K562 (cell line): ENCODE data around the gene TMEM207. TPM values are rescaled to one million over a fixed set of nuclear protein-coding genes. Genes with fewer than 3 reads are reported as not detected.

ENCODE experiments used
- ATAC-seq: fragments of 200-7000 bp; cut with Tn5 transposase; 3 replicates; pipeline ENCODE4 v1.9.1; 2020; ENCODE audit warnings: moderate library complexity
- BruUV-seq: library from RNA; stranded (reverse); fragments of 400-500 nt; replicated peaks from 2 replicates; lab custom pipeline; 2021; lab: Mats Ljungman, UMichigan
- CTCF ChIA-PET: fragments of 300-600 bp; formaldehyde crosslinking; extraction: SDS; loops from one replicate; lab custom pipeline; 2021; ENCODE audit warnings: low intra/inter-chr PET ratio; lab: Yijun Ruan, JAX
- POLR2A ChIA-PET: fragments of 300-600, 350-650 bp; sonication (Branson Sonifier 250); formaldehyde crosslinking; extraction: SDS; loops from one replicate; lab custom pipeline; 2021; ENCODE audit warnings: antibody characterized with exemption, inconsistent platforms; lab: Yijun Ruan, JAX
- DNase-seq, 4 experiments: peaks; one replicate each; pipeline versions ENCODE4 v3.0.0 to v3.0.0-alpha.2; 2011 to 2018; ENCODE audit warnings: low spot score in 3 of 4, mixed read lengths in 3 of 4; ENCODE audit errors: extremely low read depth in 1 of 4
- FAIRE-seq: peaks from 2 replicates; lab custom pipeline; 2011; peaks lifted over from hg19 to GRCh38; lab: Jason Lieb, UNC
- H2AFZ ChIP-seq: 2 replicates; pipeline ENCODE4 v1.6.0; 2011; ENCODE audit warnings: low read depth, low read length, control low read depth, inconsistent platforms
- H3K27ac ChIP-seq: fragments of 200-600 bp; 3 replicates; pipeline ENCODE4 v1.8.0; 2011; ENCODE audit warnings: low read depth, mild to moderate bottlenecking, control low read depth, inconsistent platforms, low read length, moderate library complexity, mixed read lengths; ENCODE audit errors: extremely low read depth
- H3K27me3 ChIP-seq, 2 experiments: fragments of 300-600 bp in 1 of 2; 2 replicates in 1 of 2; 3 replicates in 1 of 2; pipeline versions ENCODE4 v1.6.0 to v1.8.0; 2011; ENCODE audit warnings: inconsistent platforms in 2 of 2, low read length in 2 of 2, mild to moderate bottlenecking in 1 of 2, mixed read lengths in 1 of 2, moderate library complexity in 1 of 2; ENCODE audit not compliant: control insufficient read depth in 2 of 2, insufficient read depth in 2 of 2
- H3K36me3 ChIP-seq: fragments of 300-600 bp; 3 replicates; pipeline ENCODE4 v1.8.0; 2011; ENCODE audit warnings: mild to moderate bottlenecking, low read length, inconsistent platforms; ENCODE audit not compliant: control insufficient read depth, insufficient read depth
- H3K4me1 ChIP-seq, 2 experiments: fragments of 200-600 bp in 1 of 2; replicated peaks in 1 of 2; 2 replicates in 1 of 2; 3 replicates in 1 of 2; pipeline versions ENCODE4 v1.5.1 to v1.8.0; 2011; ENCODE audit warnings: inconsistent platforms in 2 of 2, low read length in 2 of 2, mild to moderate bottlenecking in 1 of 2, mixed read lengths in 1 of 2, moderate library complexity in 1 of 2; ENCODE audit not compliant: control insufficient read depth in 2 of 2, insufficient read depth in 2 of 2
- H3K4me2 ChIP-seq: 2 replicates; pipeline ENCODE4 v1.6.1; 2011; ENCODE audit warnings: low read length, control low read depth, inconsistent platforms, mixed read lengths; ENCODE audit not compliant: insufficient read depth
- H3K4me3 ChIP-seq: fragments of 200-600 bp; sonication (generic), shearing (Covaris generic); 2 replicates; pipeline ENCODE4 v1.5.1; 2016; ENCODE audit warnings: control low read depth, inconsistent platforms
- H3K79me2 ChIP-seq: fragments of 200-600 bp; 3 replicates; pipeline ENCODE4 v1.8.0; 2011; ENCODE audit warnings: low read length, inconsistent platforms; ENCODE audit not compliant: control insufficient read depth, insufficient read depth
- H3K9ac ChIP-seq, 2 experiments: 2 replicates each; pipeline versions ENCODE4 v1.6.0 to v1.6.1; 2011; ENCODE audit warnings: low read depth in 2 of 2, low read length in 2 of 2, control low read depth in 1 of 2, inconsistent platforms in 1 of 2, mild to moderate bottlenecking in 1 of 2, mixed read lengths in 1 of 2; ENCODE audit not compliant: insufficient read depth in 1 of 2
- H3K9me1 ChIP-seq: one replicate; pipeline ENCODE4 v1.6.0; 2011; ENCODE audit warnings: inconsistent platforms, mild to moderate bottlenecking, low read length, moderate library complexity; ENCODE audit not compliant: control insufficient read depth, insufficient read depth
- H3K9me3 ChIP-seq: replicated peaks from 2 replicates; pipeline ENCODE4 v1.5.1; 2011; ENCODE audit warnings: low read depth, low read length, inconsistent platforms; ENCODE audit not compliant: control insufficient read depth, insufficient read depth
- H4K20me1 ChIP-seq: replicated peaks from 2 replicates; pipeline ENCODE4 v1.6.1; 2011; ENCODE audit warnings: low read length, inconsistent platforms, mixed read lengths; ENCODE audit not compliant: control insufficient read depth, insufficient read depth
- ASH1L ChIP-seq: fragments of 450-650 bp; IDR thresholded peaks from 2 replicates; pipeline ENCODE4 v1.6.1; 2018; ENCODE audit warnings: borderline replicate concordance, mild to moderate bottlenecking, low read depth; ENCODE audit not compliant: partially characterized antibody
- FOXJ3 ChIP-seq: sonication (generic); formaldehyde crosslinking; IDR thresholded peaks from 2 replicates; pipeline ENCODE4 v1.4.0; 2020; ENCODE audit warnings: mild to moderate bottlenecking, missing genetic modification reagents
- FOXP1 ChIP-seq: sonication (generic); formaldehyde crosslinking; IDR thresholded peaks from 2 replicates; pipeline ENCODE4 v1.8.0; 2022; ENCODE audit warnings: mild to moderate bottlenecking, missing genetic modification reagents
- GATAD2A ChIP-seq: fragments of 450-650 bp; IDR thresholded peaks from 2 replicates; pipeline ENCODE4 v1.6.1; 2017
- HDAC3 ChIP-seq: fragments of 450-650 bp; IDR thresholded peaks from 2 replicates; pipeline ENCODE4 v1.6.1; 2018; ENCODE audit warnings: borderline replicate concordance, mild to moderate bottlenecking, moderate library complexity; ENCODE audit not compliant: partially characterized antibody
- MCM7 ChIP-seq, 2 experiments: fragments of 450-650 bp; IDR thresholded peaks; 2 replicates each; pipeline ENCODE4 v1.6.1; 2016 to 2018
- NCOA2 ChIP-seq, 2 experiments: fragments of 450-650 bp; IDR thresholded peaks; 2 replicates each; pipeline ENCODE4 v1.6.1; 2018; ENCODE audit warnings: mild to moderate bottlenecking in 2 of 2, moderate library complexity in 1 of 2; ENCODE audit not compliant: partially characterized antibody in 2 of 2
- PPARD ChIP-seq: fragments of 250-450 bp; sonication (Bioruptor Pico); IDR thresholded peaks from 2 replicates; pipeline ENCODE4 v1.8.0; 2022; ENCODE audit warnings: inconsistent platforms, mild to moderate bottlenecking, moderate library complexity
- SLC30A9 ChIP-seq: fragments of 250-450 bp; sonication (Bioruptor Pico); IDR thresholded peaks from 2 replicates; pipeline ENCODE4 v1.8.0; 2022; ENCODE audit warnings: mild to moderate bottlenecking, moderate library complexity
- ZBTB8A ChIP-seq: fragments of 450-650 bp; IDR thresholded peaks from 2 replicates; pipeline ENCODE4 v1.6.1; 2018; ENCODE audit warnings: mild to moderate bottlenecking, moderate library complexity; ENCODE audit not compliant: partially characterized antibody
- ZMIZ1 ChIP-seq, 2 experiments: fragments of 150-350 bp in 1 of 2; IDR thresholded peaks; 2 replicates each; pipeline ENCODE4 v1.6.1; 2012 to 2016; ENCODE audit warnings: low read depth in 2 of 2, low read length in 2 of 2, mild to moderate bottlenecking in 1 of 2, moderate library complexity in 1 of 2
- ZNF197 ChIP-seq: fragments of 200-800 bp; sonication (Bioruptor generic); IDR thresholded peaks from 2 replicates; pipeline ENCODE4 v1.6.1; 2016; ENCODE audit warnings: low read depth, missing genetic modification characterization, missing compliant biosample characterization
- ZZZ3 ChIP-seq: fragments of 450-650 bp; IDR thresholded peaks from 2 replicates; pipeline ENCODE4 v1.6.1; 2016; ENCODE audit warnings: antibody characterized with exemption, mild to moderate bottlenecking, moderate library complexity
- WGBS: fragments of 100-300 bp; shearing (Covaris generic); methylation state at CpG from one replicate; pipeline ENCODE4 v1.1.6; 2016; ENCODE audit warnings: low coverage, mixed read lengths; ENCODE audit not compliant: insufficient coverage; ENCODE audit errors: missing lambda C conversion rate; 5-methylcytosine and 5-hydroxymethylcytosine counted together
- in situ Hi-C: fragments of 300-500 bp; cut with MboI; formaldehyde crosslinking; loops from 4 replicates; pipeline ENCODE4 v1.15.0; 2018; ENCODE audit warnings: inconsistent platforms, mixed read lengths
- intact Hi-C: fragments of 100-400 bp; cut with micrococcal nuclease; formaldehyde crosslinking; loops from 2 replicates; pipeline ENCODE4 v1.14.2; 2022
- polyA plus RNA-seq, 8 experiments: library from polyadenylated mRNA; depleted of rRNA in 4 of 8; stranded (reverse) in 5 of 8; unstranded in 3 of 8; fragments of >200 nt; fragmentation: Nextera tagmentation in 2 of 8; fragmentation: Illumina TruSeq in 1 of 8; extraction: Ambion mirVana in 2 of 8; extraction: Trizol in 1 of 8; gene quantifications; 2 replicates each; pipeline versions ENCODE4 v1.2.1 to v1.2.3, GENCODE V29; 2011 to 2014; ENCODE audit warnings: inconsistent platforms in 1 of 8, missing spikeins in 1 of 8
- total RNA-seq, 7 experiments: library from RNA; depleted of rRNA in 6 of 7; stranded (reverse); fragments of >200 nt in 6 of 7; fragmentation: Illumina TruSeq in 2 of 7; extraction: Trizol in 2 of 7; gene quantifications; 2 replicates each; pipeline versions ENCODE4 v1.2.1 to v1.2.3, GENCODE V29; 2011 to 2021; ENCODE audit warnings: low replicate concordance in 1 of 7
- TF ChIP-seq, protein P1 (sequence below): sonication (generic); formaldehyde crosslinking; IDR thresholded peaks from 2 replicates; pipeline ENCODE4 v1.8.1; 2023; ENCODE audit warnings: mild to moderate bottlenecking, missing genetic modification reagents

TMEM207 gene
- total and polyA plus RNA-seq, 9 of the 15 experiments (the other 6 are each of a cell fraction or from before 2014, with no cell fraction given), result 0.04 to 0.10 (median 0.04) TPM; not detected in 4

DNA sequence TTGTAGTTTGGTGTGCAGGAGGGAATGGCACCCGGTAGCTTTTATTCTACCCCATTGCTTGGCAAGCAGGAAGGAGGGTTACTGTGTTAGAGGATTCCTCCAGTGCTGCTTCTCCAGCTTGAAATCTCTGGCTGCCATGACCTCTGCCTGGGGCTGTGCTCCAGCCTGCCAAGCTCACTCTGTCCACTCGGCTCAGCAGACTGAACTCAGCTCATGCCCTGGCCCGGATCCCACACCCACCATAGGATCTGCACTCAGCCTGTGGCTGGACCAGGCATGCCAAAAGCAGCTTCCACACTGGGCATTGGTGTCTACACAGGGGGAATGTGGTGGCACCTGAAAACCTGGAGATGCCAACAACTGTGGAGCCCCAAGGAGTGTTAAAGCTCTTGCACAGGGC lies 35.4 kb downstream of the TMEM207 start (continued):
- TF ChIP-seq ASH1L, result no peak
- TF ChIP-seq FOXJ3 (CRISPR knock-in tag), result no peak
- TF ChIP-seq GATAD2A, result no peak
- TF ChIP-seq ZNF197 (CRISPR knock-in tag), result no peak
- no peak for TF ChIP-seq HDAC3
- TF ChIP-seq NCOA2 (IDR thresholded peaks at IDR 0.05; ENCODE audit: partially characterized antibody in 2 of 2), result no peak
- TF ChIP-seq FOXP1, result no peak
- TF ChIP-seq, protein P1, sequence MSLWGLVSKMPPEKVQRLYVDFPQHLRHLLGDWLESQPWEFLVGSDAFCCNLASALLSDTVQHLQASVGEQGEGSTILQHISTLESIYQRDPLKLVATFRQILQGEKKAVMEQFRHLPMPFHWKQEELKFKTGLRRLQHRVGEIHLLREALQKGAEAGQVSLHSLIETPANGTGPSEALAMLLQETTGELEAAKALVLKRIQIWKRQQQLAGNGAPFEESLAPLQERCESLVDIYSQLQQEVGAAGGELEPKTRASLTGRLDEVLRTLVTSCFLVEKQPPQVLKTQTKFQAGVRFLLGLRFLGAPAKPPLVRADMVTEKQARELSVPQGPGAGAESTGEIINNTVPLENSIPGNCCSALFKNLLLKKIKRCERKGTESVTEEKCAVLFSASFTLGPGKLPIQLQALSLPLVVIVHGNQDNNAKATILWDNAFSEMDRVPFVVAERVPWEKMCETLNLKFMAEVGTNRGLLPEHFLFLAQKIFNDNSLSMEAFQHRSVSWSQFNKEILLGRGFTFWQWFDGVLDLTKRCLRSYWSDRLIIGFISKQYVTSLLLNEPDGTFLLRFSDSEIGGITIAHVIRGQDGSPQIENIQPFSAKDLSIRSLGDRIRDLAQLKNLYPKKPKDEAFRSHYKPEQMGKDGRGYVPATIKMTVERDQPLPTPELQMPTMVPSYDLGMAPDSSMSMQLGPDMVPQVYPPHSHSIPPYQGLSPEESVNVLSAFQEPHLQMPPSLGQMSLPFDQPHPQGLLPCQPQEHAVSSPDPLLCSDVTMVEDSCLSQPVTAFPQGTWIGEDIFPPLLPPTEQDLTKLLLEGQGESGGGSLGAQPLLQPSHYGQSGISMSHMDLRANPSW (CRISPR knock-in tag), result no peak

- H4K20me1 ChIP-seq, result no peaks in the 10 kb centered on the region
- DNase-seq, result no peak
- no peaks in the 10 kb centered on the region for H3K36me3 ChIP-seq
- in situ Hi-C loops, result no loop called here
- no peak overlapping the region for H3K4me3 ChIP-seq
- H3K9me3 ChIP-seq, result no peaks in the 10 kb centered on the region
- no peak overlapping the region for H3K4me2 ChIP-seq
- no peak overlapping the region for H3K9ac ChIP-seq
- no peak for ATAC-seq
- ChIA-PET POLR2A (no interaction called here), CTCF (no interaction called here)
- H3K4me1 ChIP-seq, result no peaks in the 10 kb centered on the region
- no peak overlapping the region for H3K27ac ChIP-seq
- TF ChIP-seq PPARD (no peak), MCM7 (IDR thresholded peaks at IDR 0.05) (no peak), ZBTB8A (no peak), SLC30A9 (CRISPR knock-in tag) (no peak), ZMIZ1 (IDR thresholded peaks at IDR 0.05; ENCODE audit: low read depth in 2 of 2, low read length in 2 of 2) (no peak), ZZZ3 (no peak)
- TF ChIP-seq, all 486 proteins: peak for 0
- H3K9me1 ChIP-seq, result no peaks in the 10 kb centered on the region
- H2AFZ ChIP-seq, result no peak overlapping the region
- no peak for FAIRE-seq
- WGBS, result 4% methylated on average over 8 of the region's 8 CpGs
- H3K27me3 ChIP-seq, result no peaks in the 10 kb centered on the region
- intact Hi-C loops, result no loop called here
- BruUV-seq, result no TSS peak
- no peaks in the 10 kb centered on the region for H3K79me2 ChIP-seq
Observed at GRCh38 chr3:190404715-190405114, 45.0 kb downstream of the TMEM207 start.
